Astrocyte of the spinal cord (primary cell): Measurements from ENCODE around the gene KCNT2.

ENCODE experiments used
- DNase-seq: peaks from one replicate; pipeline ENCODE4 v3.0.0; 2011; ENCODE audit warnings: low read depth, low spot score
- H3K4me3 ChIP-seq: 2 replicates; pipeline ENCODE4 v1.5.1; 2011; ENCODE audit warnings: low read depth, mild to moderate bottlenecking, low read length, moderate library complexity
- in situ Hi-C: cut with HindIII; loops from 2 replicates; pipeline ENCODE4 v1.10.0; 2017; ENCODE audit warnings: low sequenced_read_pairs
- TF ChIP-seq, protein P1 (sequence below): IDR thresholded peaks from 2 replicates; pipeline ENCODE4 v1.5.1; 2012; ENCODE audit warnings: low read depth, mild to moderate bottlenecking, low read length, inconsistent platforms

Gene KCNT2

DNA sequence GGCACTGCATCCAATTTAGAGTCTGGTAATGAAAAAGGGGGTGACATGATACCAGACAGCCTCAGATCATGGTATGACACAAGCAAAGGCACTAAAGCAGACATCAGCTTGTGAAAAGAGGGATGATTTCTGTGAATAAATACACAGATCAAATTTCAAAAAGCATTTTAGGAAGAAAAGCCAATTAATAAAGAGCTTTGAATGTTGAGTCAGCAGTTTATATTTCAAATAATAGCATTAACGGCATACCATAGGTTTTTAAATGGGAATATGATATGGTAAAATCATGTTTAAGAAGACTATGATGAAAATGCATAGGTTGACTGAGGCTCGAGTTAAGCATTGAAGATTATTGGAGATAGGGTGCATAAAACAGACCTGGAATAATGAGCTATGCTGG, 13.5 kb downstream of the KCNT2 start:
- TF ChIP-seq, protein P1, sequence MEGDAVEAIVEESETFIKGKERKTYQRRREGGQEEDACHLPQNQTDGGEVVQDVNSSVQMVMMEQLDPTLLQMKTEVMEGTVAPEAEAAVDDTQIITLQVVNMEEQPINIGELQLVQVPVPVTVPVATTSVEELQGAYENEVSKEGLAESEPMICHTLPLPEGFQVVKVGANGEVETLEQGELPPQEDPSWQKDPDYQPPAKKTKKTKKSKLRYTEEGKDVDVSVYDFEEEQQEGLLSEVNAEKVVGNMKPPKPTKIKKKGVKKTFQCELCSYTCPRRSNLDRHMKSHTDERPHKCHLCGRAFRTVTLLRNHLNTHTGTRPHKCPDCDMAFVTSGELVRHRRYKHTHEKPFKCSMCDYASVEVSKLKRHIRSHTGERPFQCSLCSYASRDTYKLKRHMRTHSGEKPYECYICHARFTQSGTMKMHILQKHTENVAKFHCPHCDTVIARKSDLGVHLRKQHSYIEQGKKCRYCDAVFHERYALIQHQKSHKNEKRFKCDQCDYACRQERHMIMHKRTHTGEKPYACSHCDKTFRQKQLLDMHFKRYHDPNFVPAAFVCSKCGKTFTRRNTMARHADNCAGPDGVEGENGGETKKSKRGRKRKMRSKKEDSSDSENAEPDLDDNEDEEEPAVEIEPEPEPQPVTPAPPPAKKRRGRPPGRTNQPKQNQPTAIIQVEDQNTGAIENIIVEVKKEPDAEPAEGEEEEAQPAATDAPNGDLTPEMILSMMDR = no peak
- in situ Hi-C loops = no loop called here
- H3K4me3 ChIP-seq = no peak overlapping the region
- no peak for DNase-seq

DNA sequence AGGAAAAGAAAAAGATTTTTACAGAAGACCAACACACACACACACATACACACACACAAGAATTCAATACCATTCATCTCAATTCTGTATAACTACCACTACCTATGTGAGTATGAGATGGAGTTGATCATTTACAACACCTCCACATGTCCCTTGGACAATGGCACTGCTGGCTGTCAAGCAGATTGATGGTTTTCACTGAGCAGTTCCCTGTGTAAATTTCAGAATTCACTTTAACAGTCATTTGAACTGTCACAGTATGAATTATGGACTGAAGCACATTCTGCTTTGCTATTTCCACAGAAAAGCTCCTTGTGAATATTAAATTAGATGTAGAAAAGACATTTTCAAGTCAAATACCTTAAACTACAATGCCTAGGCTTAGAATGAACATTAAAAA, 14.3 kb downstream of the KCNT2 start:
- no peak for DNase-seq
- in situ Hi-C loops = no loop called here
- no peak overlapping the region for H3K4me3 ChIP-seq
- TF ChIP-seq, protein P1 = no peak

DNA sequence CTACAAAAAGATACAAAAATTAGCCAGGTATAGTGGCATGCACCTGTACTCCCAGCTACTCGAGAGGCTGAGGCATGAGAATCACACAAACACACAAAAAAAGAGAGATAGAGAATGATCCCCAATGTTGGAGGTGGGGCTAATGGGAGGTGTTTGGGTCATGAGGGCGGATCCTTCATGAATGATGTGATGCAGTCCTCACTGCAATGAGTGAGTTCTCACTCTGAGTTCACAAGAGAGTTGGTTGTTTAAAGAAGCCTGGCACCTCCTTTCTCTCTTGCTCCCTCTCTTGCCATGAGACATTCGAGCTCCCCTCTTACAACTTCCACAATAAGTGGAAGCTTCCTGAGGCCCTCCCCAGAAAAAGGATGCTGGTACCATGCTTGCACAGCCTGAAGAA, 17.3 kb downstream of the KCNT2 start:
- in situ Hi-C loops = no loop called here

DNA sequence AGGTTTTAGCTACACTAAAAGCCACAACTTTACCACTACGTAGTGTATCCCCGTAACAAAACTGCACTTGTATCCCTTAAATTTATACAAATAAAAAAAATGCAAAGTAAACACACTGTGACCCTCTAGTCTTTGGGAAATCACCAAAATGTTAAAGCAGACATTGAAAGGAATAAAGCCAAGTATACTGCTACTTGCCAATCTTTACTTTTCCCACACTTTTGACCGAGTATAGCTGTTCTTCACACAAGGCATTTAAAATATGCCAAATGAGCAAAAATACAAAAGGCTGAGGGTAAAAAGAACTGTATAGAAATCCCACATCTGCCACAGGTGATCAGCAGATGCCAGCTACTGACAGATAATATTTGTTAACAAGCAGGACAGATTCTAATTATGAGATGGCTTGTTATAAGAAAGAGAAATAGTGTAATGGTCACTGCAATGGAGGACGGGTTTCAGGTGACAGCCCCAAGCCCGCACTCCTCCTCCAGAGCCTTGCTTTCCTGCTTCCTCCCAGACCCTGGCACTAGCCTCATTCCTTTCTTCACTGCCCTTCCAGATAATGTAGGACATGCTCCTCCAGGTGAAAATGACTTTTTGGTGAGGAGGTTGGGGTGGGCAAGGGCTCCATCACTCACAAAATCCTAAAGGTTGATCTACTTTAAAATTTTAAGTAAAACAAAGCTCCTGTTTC, 18.1 kb downstream of the KCNT2 start:
- in situ Hi-C loops = no loop called here
- DNase-seq = no peak
- TF ChIP-seq, protein P1 = no peak
- H3K4me3 ChIP-seq = no peak overlapping the region

More for the DNA sequence above, 17.3 kb downstream of the KCNT2 start:
- DNase-seq = no peak
- H3K4me3 ChIP-seq = no peak overlapping the region
- TF ChIP-seq, protein P1 = no peak

GRCh38 chr1:196584696-196585095, 23.5 kb downstream of the KCNT2 start:
- in situ Hi-C loops = no loop called here
- H3K4me3 ChIP-seq = no peak overlapping the region
- no peak for DNase-seq
- TF ChIP-seq, protein P1 = no peak

GRCh38 chr1:196577386-196577785, 30.9 kb downstream of the KCNT2 start:
- in situ Hi-C loops = no loop called here
- TF ChIP-seq, protein P1 = no peak
- no peak overlapping the region for H3K4me3 ChIP-seq
- no peak for DNase-seq
